Astrocyte of the cerebellum (primary cell): ENCODE data around the gene ATRIP.

Experiments used
- DNase-seq: peaks from one replicate; pipeline ENCODE4 v3.0.0-alpha.2; 2011; ENCODE audit warnings: low read depth
- H3K4me3 ChIP-seq: 2 replicates; pipeline ENCODE4 v1.5.1; 2011; ENCODE audit warnings: mild to moderate bottlenecking, low read depth, low read length, moderate library complexity
- in situ Hi-C: cut with HindIII; loops from 2 replicates; pipeline ENCODE4 v1.10.0; 2017; ENCODE audit warnings: low sequenced_read_pairs
- TF ChIP-seq, protein P1 (sequence below): IDR thresholded peaks from 2 replicates; pipeline ENCODE4 v1.5.1; 2012; ENCODE audit warnings: low read length, low read depth, moderate library complexity, mild to moderate bottlenecking; ENCODE audit errors: missing control alignments

The ATRIP gene

DNA sequence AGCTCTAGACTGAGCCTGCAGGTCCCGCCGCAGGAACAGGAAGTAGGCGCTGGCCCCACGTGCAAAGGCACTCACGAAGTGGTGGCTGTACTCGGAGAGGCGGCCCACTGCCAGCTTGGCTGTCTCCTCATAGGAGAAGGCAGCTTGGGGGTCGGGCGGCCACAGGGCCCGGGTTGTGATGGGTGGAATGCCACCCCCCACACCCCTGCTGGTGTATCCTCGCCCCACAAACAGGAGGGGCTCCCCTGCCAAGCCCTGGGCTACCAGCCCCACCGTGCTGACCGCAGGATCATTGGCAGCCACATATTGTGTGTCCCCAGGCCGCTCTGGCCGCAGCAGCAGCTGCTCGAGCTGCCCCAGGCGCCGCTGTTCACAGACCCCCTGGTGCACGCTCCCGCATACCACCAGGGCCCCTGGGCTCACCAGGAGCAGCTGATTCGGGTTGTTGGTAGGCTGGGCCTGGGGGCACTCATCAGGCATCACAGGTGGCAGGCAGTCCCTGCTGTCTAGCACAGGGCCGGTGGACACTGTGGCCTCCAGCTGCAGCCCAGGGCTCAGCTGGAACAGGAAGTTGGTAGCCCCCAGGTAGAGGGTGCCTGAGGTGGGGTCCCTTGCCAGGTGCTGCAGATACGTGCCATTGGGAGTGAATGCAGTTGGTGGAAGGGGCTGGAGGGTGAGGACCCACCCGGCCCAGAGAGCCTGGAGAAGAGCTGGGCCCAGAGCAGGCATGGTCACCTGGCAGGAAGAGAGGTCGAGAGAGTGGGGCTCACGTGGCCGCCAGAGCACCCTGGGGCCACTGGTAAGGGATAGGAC lies 22.4 kb upstream of the ATRIP start:
- in situ Hi-C loops = no loop called here
- DNase-seq = no peak
- TF ChIP-seq, protein P1, sequence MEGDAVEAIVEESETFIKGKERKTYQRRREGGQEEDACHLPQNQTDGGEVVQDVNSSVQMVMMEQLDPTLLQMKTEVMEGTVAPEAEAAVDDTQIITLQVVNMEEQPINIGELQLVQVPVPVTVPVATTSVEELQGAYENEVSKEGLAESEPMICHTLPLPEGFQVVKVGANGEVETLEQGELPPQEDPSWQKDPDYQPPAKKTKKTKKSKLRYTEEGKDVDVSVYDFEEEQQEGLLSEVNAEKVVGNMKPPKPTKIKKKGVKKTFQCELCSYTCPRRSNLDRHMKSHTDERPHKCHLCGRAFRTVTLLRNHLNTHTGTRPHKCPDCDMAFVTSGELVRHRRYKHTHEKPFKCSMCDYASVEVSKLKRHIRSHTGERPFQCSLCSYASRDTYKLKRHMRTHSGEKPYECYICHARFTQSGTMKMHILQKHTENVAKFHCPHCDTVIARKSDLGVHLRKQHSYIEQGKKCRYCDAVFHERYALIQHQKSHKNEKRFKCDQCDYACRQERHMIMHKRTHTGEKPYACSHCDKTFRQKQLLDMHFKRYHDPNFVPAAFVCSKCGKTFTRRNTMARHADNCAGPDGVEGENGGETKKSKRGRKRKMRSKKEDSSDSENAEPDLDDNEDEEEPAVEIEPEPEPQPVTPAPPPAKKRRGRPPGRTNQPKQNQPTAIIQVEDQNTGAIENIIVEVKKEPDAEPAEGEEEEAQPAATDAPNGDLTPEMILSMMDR = no peak
- no peak overlapping the region for H3K4me3 ChIP-seq

DNA sequence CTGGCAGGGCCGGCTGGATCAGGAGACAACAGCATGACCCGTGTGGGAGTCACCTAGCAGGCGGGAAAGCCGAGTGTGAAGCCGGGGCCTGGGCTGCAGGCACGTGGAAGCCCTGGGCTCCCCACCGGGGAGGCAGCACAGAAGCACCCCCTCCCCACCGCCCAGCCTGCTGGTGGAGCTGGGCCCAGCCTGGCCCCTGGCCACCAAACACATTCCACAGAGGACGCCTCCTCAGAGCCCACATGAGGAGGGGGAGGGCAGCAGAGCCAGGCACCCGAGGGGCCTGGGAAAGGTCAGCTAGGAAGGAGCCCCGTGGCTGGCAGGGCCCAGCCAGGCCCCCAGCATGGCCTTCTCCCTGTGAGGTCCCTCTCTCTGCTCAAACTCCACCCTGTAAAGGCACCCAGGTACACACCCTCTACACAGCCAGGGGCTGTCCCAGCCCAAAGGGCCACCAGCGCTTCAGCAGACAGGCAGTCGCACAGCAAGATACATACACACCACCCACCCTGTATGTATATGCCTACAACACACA lies 21.2 kb upstream of the ATRIP start:
- TF ChIP-seq, protein P1 = no peak
- no peak for DNase-seq
- in situ Hi-C loops = loop anchor here (25.0 kb wide), 1 partner anchor 163 kb away; no protein-coding TSS in a partner anchor
- no peak overlapping the region for H3K4me3 ChIP-seq

- no peak for DNase-seq
- in situ Hi-C loops = loop anchor here (25.0 kb wide), 1 partner anchor 164 kb away; no protein-coding TSS in a partner anchor
- TF ChIP-seq, protein P1 = no peak
- peak overlapping the region; percentile 7 for H3K4me3 ChIP-seq
Observed at GRCh38 chr3:48426401-48426909, 20.1 kb upstream of the ATRIP start.

GRCh38 chr3:48426944-48427629 lies 19.4 kb upstream of the ATRIP start:
- peak overlapping the region; percentile 61 for H3K4me3 ChIP-seq
- in situ Hi-C loops = loop anchor here (25.0 kb wide), 1 partner anchor 165 kb away; no protein-coding TSS in a partner anchor
- TF ChIP-seq, protein P1 = no peak
- no peak for DNase-seq

GRCh38 chr3:48427630-48427962 lies 18.9 kb upstream of the ATRIP start:
- in situ Hi-C loops = loop anchor here (25.0 kb wide), 1 partner anchor 165 kb away; no protein-coding TSS in a partner anchor
- peak overlapping the region; percentile 61 for H3K4me3 ChIP-seq
- no peak for DNase-seq
- TF ChIP-seq, protein P1 = no peak

GRCh38 chr3:48428088-48428571 lies 18.4 kb upstream of the ATRIP start:
- peak overlapping the region; percentile 61 for H3K4me3 ChIP-seq
- no peak for DNase-seq
- TF ChIP-seq, protein P1 = no peak
- in situ Hi-C loops = loop anchor here (25.0 kb wide), 1 partner anchor 166 kb away; no protein-coding TSS in a partner anchor
